ENCODE data around the gene CAMK2D.

DNA sequence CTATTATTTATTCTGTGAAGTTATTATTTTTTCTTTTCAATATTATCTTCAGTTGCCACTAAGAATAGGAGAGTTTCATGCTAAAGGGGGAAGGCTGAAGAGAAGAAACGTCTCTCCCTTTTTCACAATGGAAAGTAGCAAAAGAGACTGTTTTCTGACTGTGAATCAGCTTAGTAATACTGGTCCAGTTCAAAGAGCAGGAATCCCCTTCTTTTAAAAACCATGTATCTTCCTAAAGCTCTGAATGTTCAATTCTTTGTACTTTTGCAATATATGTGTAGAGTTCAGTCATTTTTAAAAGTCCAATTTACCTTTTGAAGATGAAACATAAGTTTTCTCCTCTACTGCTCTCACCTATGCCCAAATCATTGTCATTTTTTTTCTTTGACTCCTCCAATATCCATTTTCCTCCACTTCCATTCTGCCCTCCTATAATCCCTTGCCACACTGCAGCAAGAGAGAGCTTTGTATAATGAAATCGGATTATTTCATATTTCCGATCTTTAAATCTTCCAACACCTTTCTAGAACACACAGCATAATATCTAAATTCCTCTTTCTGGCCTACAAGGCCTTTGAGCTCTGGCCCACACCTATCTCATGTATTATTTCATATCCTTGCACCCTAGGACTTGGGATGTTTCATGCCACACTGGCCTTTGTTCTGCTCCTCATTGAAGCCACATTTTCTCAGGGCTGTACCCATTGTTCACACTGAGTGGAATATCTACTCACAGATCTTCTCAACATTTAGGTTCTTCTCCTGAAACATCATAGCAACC, 195.3 kb downstream of the CAMK2D start:
- TF ChIP-seq, protein P1, sequence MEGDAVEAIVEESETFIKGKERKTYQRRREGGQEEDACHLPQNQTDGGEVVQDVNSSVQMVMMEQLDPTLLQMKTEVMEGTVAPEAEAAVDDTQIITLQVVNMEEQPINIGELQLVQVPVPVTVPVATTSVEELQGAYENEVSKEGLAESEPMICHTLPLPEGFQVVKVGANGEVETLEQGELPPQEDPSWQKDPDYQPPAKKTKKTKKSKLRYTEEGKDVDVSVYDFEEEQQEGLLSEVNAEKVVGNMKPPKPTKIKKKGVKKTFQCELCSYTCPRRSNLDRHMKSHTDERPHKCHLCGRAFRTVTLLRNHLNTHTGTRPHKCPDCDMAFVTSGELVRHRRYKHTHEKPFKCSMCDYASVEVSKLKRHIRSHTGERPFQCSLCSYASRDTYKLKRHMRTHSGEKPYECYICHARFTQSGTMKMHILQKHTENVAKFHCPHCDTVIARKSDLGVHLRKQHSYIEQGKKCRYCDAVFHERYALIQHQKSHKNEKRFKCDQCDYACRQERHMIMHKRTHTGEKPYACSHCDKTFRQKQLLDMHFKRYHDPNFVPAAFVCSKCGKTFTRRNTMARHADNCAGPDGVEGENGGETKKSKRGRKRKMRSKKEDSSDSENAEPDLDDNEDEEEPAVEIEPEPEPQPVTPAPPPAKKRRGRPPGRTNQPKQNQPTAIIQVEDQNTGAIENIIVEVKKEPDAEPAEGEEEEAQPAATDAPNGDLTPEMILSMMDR (IDR thresholded peaks at IDR 0.05; ENCODE audit: low read length), result no peak
- no peak for TF ChIP-seq EZH2 (optimal IDR thresholded peaks at IDR 0.05; ENCODE audit: low read depth, low read length)
